IMR-90 (cell line): ENCODE results near the gene BRWD1. TPM values are rescaled to one million over a fixed set of nuclear protein-coding genes. Genes with fewer than 3 reads are reported as not detected.

Experiments
- ATAC-seq: fragments of 200-7000 bp; cut with Tn5 transposase; 2 replicates; pipeline ENCODE4 v1.9.1; 2020; ENCODE audit warnings: low read depth, mild to moderate bottlenecking, moderate library complexity
- BruUV-seq: library from RNA; stranded (reverse); fragments of 400-500 nt; replicated peaks from 2 replicates; lab custom pipeline; 2021; lab: Mats Ljungman, UMichigan
- CTCF ChIA-PET: fragments of 300-600 bp; formaldehyde crosslinking; extraction: SDS; loops from one replicate; lab custom pipeline; 2021; ENCODE audit warnings: antibody characterized with exemption; lab: Yijun Ruan, JAX
- POLR2A ChIA-PET: fragments of 300-600 bp; sonication (Branson Sonifier 250); formaldehyde crosslinking; loops from one replicate; lab custom pipeline; 2022; ENCODE audit warnings: antibody characterized with exemption; ENCODE audit not compliant: unreplicated experiment; lab: Charles Lee
- DNase-seq: peaks from one replicate; pipeline ENCODE4 v3.0.0; 2013
- H2AFZ ChIP-seq: replicated peaks from 2 replicates; pipeline ENCODE3; 2013; ENCODE audit warnings: low read length, mild to moderate bottlenecking; ENCODE audit not compliant: poor library complexity
- H2AK5ac ChIP-seq: 2 replicates; pipeline ENCODE4 v1.6.1; 2013; ENCODE audit warnings: low read depth, low read length, inconsistent platforms
- H2AK9ac ChIP-seq: replicated peaks from 2 replicates; pipeline ENCODE3; 2013; ENCODE audit warnings: mild to moderate bottlenecking, low read depth, low read length, moderate library complexity; ENCODE audit not compliant: poor library complexity
- H2BK120ac ChIP-seq: 2 replicates; pipeline ENCODE4 v1.6.1; 2013; ENCODE audit warnings: low read depth, low read length, inconsistent platforms
- H2BK15ac ChIP-seq: 3 replicates; pipeline ENCODE4 v1.6.1; 2013; ENCODE audit warnings: low read depth, low read length, inconsistent platforms
- H2BK20ac ChIP-seq: 2 replicates; pipeline ENCODE4 v1.6.1; 2013; ENCODE audit warnings: low read depth, mild to moderate bottlenecking, inconsistent platforms, low read length, moderate library complexity
- H2BK5ac ChIP-seq: 2 replicates; pipeline ENCODE4 v1.6.1; 2013; ENCODE audit warnings: mild to moderate bottlenecking, low read depth, low read length, inconsistent platforms; ENCODE audit not compliant: poor library complexity, severe bottlenecking
- H3K14ac ChIP-seq: replicated peaks from 2 replicates; pipeline ENCODE4 v1.6.1; 2013; ENCODE audit warnings: low read depth, low read length, inconsistent platforms
- H3K18ac ChIP-seq: 2 replicates; pipeline ENCODE4 v1.6.1; 2013; ENCODE audit warnings: low read depth, low read length, control low read depth
- H3K23ac ChIP-seq: 2 replicates; pipeline ENCODE4 v1.6.1; 2013; ENCODE audit warnings: low read depth, low read length, inconsistent platforms
- H3K27ac ChIP-seq: 2 replicates; pipeline ENCODE4 v1.5.1; 2013; ENCODE audit warnings: mild to moderate bottlenecking, control low read depth, low read length; ENCODE audit not compliant: insufficient read depth
- H3K27me3 ChIP-seq: 2 replicates; pipeline ENCODE4 v1.6.1; 2013; ENCODE audit warnings: low read length; ENCODE audit not compliant: control insufficient read depth, insufficient read depth
- H3K36me3 ChIP-seq: 2 replicates; pipeline ENCODE4 v1.6.1; 2013; ENCODE audit warnings: low read length, mixed read lengths; ENCODE audit not compliant: control insufficient read depth, insufficient read depth
- H3K4ac ChIP-seq: 2 replicates; pipeline ENCODE4 v1.6.1; 2013; ENCODE audit warnings: low read depth, low read length, inconsistent platforms
- H3K4me1 ChIP-seq: 2 replicates; pipeline ENCODE4 v1.6.1; 2013; ENCODE audit warnings: low read length, mixed read lengths; ENCODE audit not compliant: control insufficient read depth, insufficient read depth
- H3K4me2 ChIP-seq: 2 replicates; pipeline ENCODE4 v1.6.1; 2013; ENCODE audit warnings: low read depth, mild to moderate bottlenecking, control low read depth, low read length, moderate library complexity
- H3K4me3 ChIP-seq: 2 replicates; pipeline ENCODE4 v1.5.1; 2013; ENCODE audit warnings: low read depth, mild to moderate bottlenecking, control low read depth, low read length, moderate library complexity; ENCODE audit not compliant: insufficient read depth
- H3K56ac ChIP-seq: 2 replicates; pipeline ENCODE4 v1.6.1; 2013; ENCODE audit warnings: low read length, inconsistent platforms; ENCODE audit not compliant: insufficient read depth; ENCODE audit errors: extremely low read depth
- H3K79me1 ChIP-seq, 2 experiments: 2 replicates each; pipeline ENCODE4 v1.6.1; 2013; ENCODE audit warnings: low read length in 2 of 2, inconsistent platforms in 1 of 2, low read depth in 1 of 2
- H3K9ac ChIP-seq: 2 replicates; pipeline ENCODE4 v1.6.1; 2013; ENCODE audit warnings: low read depth, low read length, control low read depth
- H3K9me1 ChIP-seq: 2 replicates; pipeline ENCODE4 v1.6.1; 2013; ENCODE audit warnings: low read length, inconsistent platforms; ENCODE audit not compliant: insufficient read depth
- H3K9me3 ChIP-seq: 2 replicates; pipeline ENCODE4 v1.6.1; 2013; ENCODE audit warnings: low read length; ENCODE audit not compliant: control insufficient read depth, insufficient read depth
- H4K20me1 ChIP-seq: 2 replicates; pipeline ENCODE4 v1.6.1; 2013; ENCODE audit warnings: low read length, inconsistent platforms; ENCODE audit not compliant: insufficient read depth
- H4K5ac ChIP-seq: 2 replicates; pipeline ENCODE4 v1.6.1; 2013; ENCODE audit warnings: mild to moderate bottlenecking, low read depth, low read length, control low read depth
- H4K8ac ChIP-seq, 2 experiments: 2 replicates each; pipeline ENCODE4 v1.6.1; 2013; ENCODE audit warnings: low read depth in 2 of 2, low read length in 2 of 2, control low read depth in 1 of 2, inconsistent platforms in 1 of 2
- H4K91ac ChIP-seq: 2 replicates; pipeline ENCODE4 v1.6.1; 2013; ENCODE audit warnings: low read depth, low read length, inconsistent platforms; ENCODE audit not compliant: insufficient read depth
- CEBPB ChIP-seq: IDR thresholded peaks from 2 replicates; pipeline ENCODE4 v1.6.1; 2012; ENCODE audit warnings: low read depth, low read length, improper control_type of control experiment
- NFE2L2 ChIP-seq: fragments of 150-350 bp; IDR thresholded peaks from 2 replicates; pipeline ENCODE4 v1.6.1; 2016; ENCODE audit warnings: low read depth, mild to moderate bottlenecking, low read length
- POLR2A ChIP-seq: IDR thresholded peaks from 2 replicates; pipeline ENCODE4 v1.6.1; 2012; ENCODE audit warnings: mild to moderate bottlenecking, low read depth, low read length
- WGBS, 2 experiments: methylation state at CpG; one replicate each; pipeline versions ENCODE4 v1.1.5 to v1.1.7; 2013; ENCODE audit warnings: missing lambda C conversion rate in 2 of 2; ENCODE audit not compliant: insufficient read length in 1 of 2; ENCODE audit errors: extremely low coverage in 2 of 2; 5-methylcytosine and 5-hydroxymethylcytosine counted together
- dilution Hi-C: fragments of 300-500 bp; cut with HindIII; formaldehyde crosslinking; loops from one replicate; pipeline ENCODE4 v1.14.3; 2018; ENCODE audit warnings: low sequenced_read_pairs; ENCODE audit not compliant: unreplicated experiment
- in situ Hi-C: fragments of 300-500 bp; cut with MboI; formaldehyde crosslinking; loops from 3 replicates; pipeline ENCODE4 v1.14.3; 2019; ENCODE audit warnings: low sequenced_read_pairs, inconsistent platforms, mixed read lengths
- intact Hi-C: fragments of 100-400 bp; cut with micrococcal nuclease; formaldehyde crosslinking; loops from 2 replicates; pipeline ENCODE4 v1.10.0; 2022
- polyA plus RNA-seq, 3 experiments: library from polyadenylated mRNA; depleted of rRNA; stranded (reverse); fragments of >200 nt; gene quantifications; 2 replicates each; pipeline ENCODE4 v1.2.3, GENCODE V29; 2012; ENCODE audit warnings: low replicate concordance in 1 of 3
- total RNA-seq: library from RNA; depleted of rRNA; stranded (reverse); fragments of >200 nt; gene quantifications from 2 replicates; pipeline ENCODE4 v1.2.3, GENCODE V29; 2012
- TF ChIP-seq, protein P1 (sequence below): conservative IDR thresholded peaks from 2 replicates; pipeline ENCODE4 v1.5.1; 2012; ENCODE audit warnings: mild to moderate bottlenecking, low read depth, low read length, improper control_type of control experiment
- TF ChIP-seq, protein P2 (sequence below): fragments of 150-350 bp; IDR thresholded peaks from 2 replicates; pipeline ENCODE4 v1.6.1; 2017; ENCODE audit warnings: mild to moderate bottlenecking, antibody characterized with exemption, low read length, low read depth

BRWD1 gene
- total and polyA plus RNA-seq, 2 of the 4 experiments (the other 2 are of a cell fraction): 6.7 to 28.7 TPM

DNA sequence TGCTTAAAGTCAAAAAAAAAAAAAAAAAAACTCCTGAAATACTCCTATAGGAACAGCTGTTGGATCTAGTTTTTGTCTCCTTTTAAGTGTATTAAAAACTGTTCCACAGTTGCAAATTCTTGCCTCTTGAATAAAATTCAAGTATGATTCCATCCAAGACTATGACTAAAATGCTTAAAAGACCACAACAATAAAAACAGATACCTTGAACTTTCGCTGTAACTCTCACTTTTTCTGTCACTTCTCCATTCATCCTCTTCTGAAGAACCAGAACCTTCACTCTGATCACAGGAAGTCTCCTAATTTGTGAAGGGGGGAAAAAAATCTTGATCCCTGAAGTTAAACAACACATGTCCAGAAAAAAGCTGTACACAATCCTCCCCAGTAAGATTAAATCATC lies 75.2 kb downstream of the BRWD1 start:
- TF ChIP-seq CEBPB (no peak), POLR2A (no peak), NFE2L2 (no peak)
- TF ChIP-seq, protein P1, sequence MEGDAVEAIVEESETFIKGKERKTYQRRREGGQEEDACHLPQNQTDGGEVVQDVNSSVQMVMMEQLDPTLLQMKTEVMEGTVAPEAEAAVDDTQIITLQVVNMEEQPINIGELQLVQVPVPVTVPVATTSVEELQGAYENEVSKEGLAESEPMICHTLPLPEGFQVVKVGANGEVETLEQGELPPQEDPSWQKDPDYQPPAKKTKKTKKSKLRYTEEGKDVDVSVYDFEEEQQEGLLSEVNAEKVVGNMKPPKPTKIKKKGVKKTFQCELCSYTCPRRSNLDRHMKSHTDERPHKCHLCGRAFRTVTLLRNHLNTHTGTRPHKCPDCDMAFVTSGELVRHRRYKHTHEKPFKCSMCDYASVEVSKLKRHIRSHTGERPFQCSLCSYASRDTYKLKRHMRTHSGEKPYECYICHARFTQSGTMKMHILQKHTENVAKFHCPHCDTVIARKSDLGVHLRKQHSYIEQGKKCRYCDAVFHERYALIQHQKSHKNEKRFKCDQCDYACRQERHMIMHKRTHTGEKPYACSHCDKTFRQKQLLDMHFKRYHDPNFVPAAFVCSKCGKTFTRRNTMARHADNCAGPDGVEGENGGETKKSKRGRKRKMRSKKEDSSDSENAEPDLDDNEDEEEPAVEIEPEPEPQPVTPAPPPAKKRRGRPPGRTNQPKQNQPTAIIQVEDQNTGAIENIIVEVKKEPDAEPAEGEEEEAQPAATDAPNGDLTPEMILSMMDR: no peak
- TF ChIP-seq, protein P2, sequence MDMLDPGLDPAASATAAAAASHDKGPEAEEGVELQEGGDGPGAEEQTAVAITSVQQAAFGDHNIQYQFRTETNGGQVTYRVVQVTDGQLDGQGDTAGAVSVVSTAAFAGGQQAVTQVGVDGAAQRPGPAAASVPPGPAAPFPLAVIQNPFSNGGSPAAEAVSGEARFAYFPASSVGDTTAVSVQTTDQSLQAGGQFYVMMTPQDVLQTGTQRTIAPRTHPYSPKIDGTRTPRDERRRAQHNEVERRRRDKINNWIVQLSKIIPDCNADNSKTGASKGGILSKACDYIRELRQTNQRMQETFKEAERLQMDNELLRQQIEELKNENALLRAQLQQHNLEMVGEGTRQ: no peak
- intact Hi-C loops: no loop called here
- Histone ChIP-seq H3K27ac (no peak overlapping the region), H2AFZ (no peak overlapping the region), H4K8ac (no peak overlapping the region), H3K9me1 (peaks cover 3% of the 10 kb centered on the region; the same call in 1 of the 2 replicates), H3K79me1 (peaks cover 2 to 34% of the 10 kb centered on the region in 2 experiments; a peak in 3 of 4 replicates), H4K20me1 (no peaks in the 10 kb centered on the region; the same call in 1 of the 2 replicates), H3K9me3 (no peaks in the 10 kb centered on the region), H3K4ac (no peak overlapping the region), H3K4me2 (no peak overlapping the region), H3K18ac (no peak overlapping the region), H4K91ac (no peak overlapping the region), H2BK20ac (no peak overlapping the region), H3K4me1 (no peaks in the 10 kb centered on the region), H2BK15ac (no peak overlapping the region), H3K14ac (no peak overlapping the region), H4K5ac (no peak overlapping the region), H2BK5ac (no peak overlapping the region), H3K27me3 (no peaks in the 10 kb centered on the region), H3K23ac (no peak overlapping the region), H3K9ac (no peak overlapping the region), H3K56ac (no peak overlapping the region), H2AK9ac (no peak overlapping the region), H3K4me3 (no peak overlapping the region), H3K36me3 (peaks cover 24% of the 10 kb centered on the region), H2AK5ac (no peak overlapping the region), H2BK120ac (no peak overlapping the region)
- DNase-seq (no peak), ATAC-seq (no peak)
- BruUV-seq: no TSS peak
- no CpG with 5 or more reads among the region's 1 CpG for WGBS, 2 experiments
- ChIA-PET POLR2A (interaction anchor here (0.6 kb wide), 1 partner anchor 19 kb away, joined by 5 read pairs; no protein-coding TSS in a partner anchor), CTCF (interaction anchor here (0.6 kb wide), 1 partner anchor 42 kb away, joined by 3 read pairs; no protein-coding TSS in a partner anchor)
- dilution Hi-C loops: no loop called here
- in situ Hi-C loops: no loop called here
